HepG2 (cell line): ENCODE results near the gene SBNO2. TPM values are rescaled to one million over a fixed set of nuclear protein-coding genes. Genes with fewer than 3 reads are reported as not detected.

Source experiments
- GATAD2A ChIP-seq: IDR thresholded peaks from 2 replicates; pipeline ENCODE4 v1.6.1; 2016
- GMEB1 ChIP-seq: sonication (generic); formaldehyde crosslinking; IDR thresholded peaks from 2 replicates; pipeline ENCODE4 v1.5.1; 2020; ENCODE audit warnings: missing genetic modification reagents, mild to moderate bottlenecking, borderline replicate concordance
- GTF2F1 ChIP-seq: fragments of 150-350 bp; IDR thresholded peaks from 2 replicates; pipeline ENCODE4 v1.6.1; 2014; ENCODE audit warnings: low read length
- HOXA9 ChIP-seq: sonication (generic); formaldehyde crosslinking; IDR thresholded peaks from 2 replicates; pipeline ENCODE4 v1.8.1; 2022; ENCODE audit warnings: missing genetic modification reagents, mild to moderate bottlenecking, moderate library complexity, borderline replicate concordance
- LBX2 ChIP-seq: sonication (generic); formaldehyde crosslinking; IDR thresholded peaks from 2 replicates; pipeline ENCODE4 v1.5.0; 2020; ENCODE audit warnings: missing genetic modification reagents, mild to moderate bottlenecking, borderline replicate concordance
- NR2F6 ChIP-seq, 2 experiments: IDR thresholded peaks; 2 replicates each; pipeline ENCODE4 v1.6.1; 2016; ENCODE audit warnings: antibody characterized with exemption in 1 of 2, mild to moderate bottlenecking in 1 of 2
- RBFOX2 ChIP-seq: fragments of 200-400 bp; formaldehyde crosslinking; IDR thresholded peaks from 2 replicates; pipeline ENCODE4 v1.6.1; 2017; ENCODE audit warnings: low read depth, mild to moderate bottlenecking, low read length
- RFX3 ChIP-seq: IDR thresholded peaks from 2 replicates; pipeline ENCODE4 v1.6.1; 2016; ENCODE audit warnings: missing biosample characterization, missing genetic modification reagents
- SKIL ChIP-seq: sonication (generic); formaldehyde crosslinking; IDR thresholded peaks from 2 replicates; pipeline ENCODE4 v1.8.0; 2022; ENCODE audit warnings: missing genetic modification reagents, mild to moderate bottlenecking, moderate library complexity, borderline replicate concordance
- TEAD2 ChIP-seq: sonication (generic); formaldehyde crosslinking; IDR thresholded peaks from 2 replicates; pipeline ENCODE4 v1.9.0; 2021; ENCODE audit warnings: missing genetic modification reagents
- ZBTB2 ChIP-seq: sonication (generic); formaldehyde crosslinking; IDR thresholded peaks from 2 replicates; pipeline ENCODE4 v1.8.0; 2022; ENCODE audit warnings: low read depth, missing genetic modification reagents
- ZBTB39 ChIP-seq: sonication (generic); formaldehyde crosslinking; IDR thresholded peaks from 2 replicates; pipeline ENCODE4 v1.5.0; 2020; ENCODE audit warnings: missing genetic modification reagents
- ZBTB44 ChIP-seq: sonication (generic); formaldehyde crosslinking; IDR thresholded peaks from 2 replicates; pipeline ENCODE4 v1.4.0; 2020; ENCODE audit warnings: missing genetic modification reagents
- ZFYVE20 ChIP-seq: sonication (generic); formaldehyde crosslinking; IDR thresholded peaks from 2 replicates; pipeline ENCODE4 v1.8.0; 2023; ENCODE audit warnings: low read depth, mild to moderate bottlenecking, moderate library complexity, missing genetic modification reagents, borderline replicate concordance
- ZNF124 ChIP-seq: sonication (generic); formaldehyde crosslinking; IDR thresholded peaks from 2 replicates; pipeline ENCODE4 v1.4.0; 2020; ENCODE audit warnings: missing genetic modification reagents
- ZUFSP ChIP-seq: sonication (generic); formaldehyde crosslinking; IDR thresholded peaks from 2 replicates; pipeline ENCODE4 v1.9.0; 2021; ENCODE audit warnings: missing genetic modification reagents, mild to moderate bottlenecking, borderline replicate concordance
- polyA plus RNA-seq, 8 experiments: library from polyadenylated mRNA; depleted of rRNA in 3 of 8; stranded (reverse) in 7 of 8; unstranded in 1 of 8; fragments of >200 nt; fragmentation: Illumina TruSeq in 4 of 8; extraction: Trizol in 4 of 8; gene quantifications; 2 replicates each; pipeline versions ENCODE4 v1.2.1 to v1.2.3, GENCODE V29; 2011 to 2016; ENCODE audit warnings: low read depth in 4 of 8, missing spikeins in 1 of 8, mixed read lengths in 1 of 8; ENCODE audit not compliant: insufficient read depth in 1 of 8
- total RNA-seq, 5 experiments: library from RNA; depleted of rRNA; stranded (reverse); fragments of >200 nt; fragmentation: Illumina TruSeq; extraction: Trizol; gene quantifications; 2 replicates each; pipeline ENCODE4 v1.2.3, GENCODE V29; 2016; ENCODE audit warnings: low read depth in 1 of 5

The SBNO2 gene
- total and polyA plus RNA-seq, 2 of the 13 experiments (the other 11 are each of a cell fraction or from before 2014, with no cell fraction given), result 8.6 to 10.4 TPM

- TF ChIP-seq SKIL (CRISPR knock-in tag), result no peak
- TF ChIP-seq ZNF124, result no peak
- no peak for TF ChIP-seq RFX3 (CRISPR knock-in tag)
- no peak for TF ChIP-seq ZFYVE20
- TF ChIP-seq ZBTB39 (CRISPR knock-in tag), result no peak
- TF ChIP-seq NR2F6 (IDR thresholded peaks at IDR 0.05), result peak; percentile 16; the same call in 1 of the 2 replicates
- TF ChIP-seq NR2F6 (CRISPR knock-in tag; IDR thresholded peaks at IDR 0.05), result peak; percentile 44; the same call in 1 of the 2 replicates
- TF ChIP-seq ZBTB44 (CRISPR knock-in tag), result no peak
- no peak for TF ChIP-seq GMEB1 (CRISPR knock-in tag)
- TF ChIP-seq ZBTB2, result no peak
- no peak for TF ChIP-seq ZUFSP (CRISPR knock-in tag)
- no peak for TF ChIP-seq GTF2F1
- peak; percentile 58; the same call in 1 of the 2 replicates for TF ChIP-seq GATAD2A (CRISPR knock-in tag)
- TF ChIP-seq RBFOX2, result peak; percentile 59; the same call in 1 of the 2 replicates
- TF ChIP-seq HOXA9 (CRISPR knock-in tag), result no peak
- TF ChIP-seq TEAD2, result no peak
- no peak; the same call in 1 of the 2 replicates for TF ChIP-seq LBX2 (CRISPR knock-in tag)
Observed at GRCh38 chr19:1183543-1184172, 9.6 kb upstream of the SBNO2 start (continued).
